Measurements from ENCODE around the gene PPM1K.
"Not testable (repeated sequence)": the region's sequence is repeated elsewhere in the genome, so short reads cannot be mapped to it uniquely, and the experiment has no call there.

The PPM1K gene

GRCh38 chr4:88284439-88285234 lies at the start of gene PPM1K:
PPM1K (minus strand) TSS chr4:88284561; CDS start chr4:88278583, 5,978 bp downstream.
- DNase-seq: peak; percentile 98 to 99

DNA sequence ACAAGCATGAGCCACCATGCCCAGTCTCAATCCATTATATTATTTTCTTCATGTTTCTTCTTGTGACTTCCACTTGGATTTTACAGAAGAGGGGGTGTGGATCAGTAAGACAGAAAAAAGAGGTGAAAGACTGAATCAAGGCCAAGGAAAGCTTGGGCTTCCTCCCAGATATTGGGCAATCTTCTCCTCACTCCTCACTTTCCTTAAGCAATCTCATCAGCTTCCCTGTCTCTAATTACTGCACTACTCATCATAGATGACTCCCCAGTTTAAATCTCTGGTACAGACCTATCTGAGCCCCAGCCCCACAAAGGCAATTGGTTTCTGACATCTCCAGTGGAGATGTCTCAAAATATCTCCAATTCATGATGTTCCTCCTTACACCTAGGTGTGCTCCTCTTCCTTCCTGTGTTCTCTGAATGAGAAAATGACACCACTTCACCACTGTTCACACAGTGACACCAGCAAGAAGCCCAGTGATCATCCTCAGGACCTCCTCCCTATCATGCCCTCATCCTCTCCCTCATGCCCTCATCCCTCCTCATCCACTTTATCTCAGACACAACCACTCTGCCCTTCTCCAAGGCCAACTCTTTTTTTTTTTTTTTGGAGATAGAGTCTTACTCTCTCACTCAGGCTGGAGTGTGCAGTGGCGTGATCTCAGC lies 49.5 kb upstream of the PPM1K start:
- DNase-seq: no peak

GRCh38 chr4:88327665-88328064 lies 43.3 kb upstream of the PPM1K start:
- DNase-seq: no peak

- DNase-seq: peak in 1 of 2 donors; percentile 8
Measured at GRCh38 chr4:88320780-88321373, 36.5 kb upstream of the PPM1K start.

DNA sequence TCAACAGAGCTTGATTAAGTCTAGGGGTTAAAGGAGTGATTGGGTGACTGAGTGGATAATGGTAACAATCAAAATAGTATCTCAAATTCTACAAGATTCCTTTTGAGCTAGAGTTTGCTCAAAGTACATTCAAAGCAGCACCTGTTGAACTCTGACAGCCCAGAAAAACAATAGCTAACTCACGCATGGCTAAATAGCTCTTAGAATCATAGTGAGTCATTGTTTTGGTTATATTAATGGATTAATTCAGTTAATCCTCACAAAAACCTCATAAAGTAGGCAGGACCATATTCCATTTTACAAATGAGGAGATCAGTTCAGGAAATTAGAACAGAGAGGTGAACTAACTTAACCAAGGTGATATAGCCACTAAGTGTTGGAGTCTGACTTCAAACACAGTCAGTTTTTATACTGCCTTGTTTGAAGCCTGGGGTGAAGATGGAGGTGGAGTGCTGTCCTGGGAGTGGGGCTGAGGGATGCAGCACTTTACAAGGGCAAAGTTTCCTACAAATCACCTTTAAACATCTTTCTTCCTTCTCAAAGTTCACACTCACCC lies 35.9 kb upstream of the PPM1K start:
- peak in 1 of 2 donors; percentile 5 for DNase-seq

DNA sequence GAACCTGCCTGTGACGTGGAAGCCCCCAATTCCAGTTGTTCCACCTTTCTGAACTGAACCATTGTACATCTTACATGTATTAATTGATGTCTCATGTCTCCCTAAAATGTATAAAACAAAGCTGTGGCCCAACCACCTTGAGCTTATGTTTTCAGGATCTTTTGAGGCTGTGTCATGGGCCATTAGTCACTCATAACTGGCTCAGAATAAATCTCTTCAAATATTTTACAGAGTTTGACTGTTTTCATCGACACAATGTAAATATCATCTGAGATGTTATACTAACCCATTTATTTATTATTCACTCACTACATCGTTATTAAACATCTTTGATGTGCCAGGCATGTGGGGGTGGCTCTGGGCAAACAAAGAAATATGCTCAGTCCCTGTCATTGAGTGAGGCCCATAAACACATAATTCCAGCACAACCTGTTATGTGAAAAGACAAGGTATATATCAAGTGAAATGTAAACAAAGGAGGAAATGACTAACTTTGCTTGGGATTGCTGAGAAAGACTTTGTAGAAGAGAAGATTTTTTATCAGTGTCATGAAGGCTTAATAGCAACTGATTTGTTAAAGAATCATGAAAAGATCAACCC lies 34.5 kb upstream of the PPM1K start:
- no peak for DNase-seq

- DNase-seq: no peak
Measured at GRCh38 chr4:88315460-88316017, 31.2 kb upstream of the PPM1K start.

GRCh38 chr4:88313088-88313624 lies 28.8 kb upstream of the PPM1K start:
- DNase-seq: not testable (repeated sequence)

- no peak for DNase-seq
Measured at GRCh38 chr4:88308587-88308986, 24.2 kb upstream of the PPM1K start.

DNA sequence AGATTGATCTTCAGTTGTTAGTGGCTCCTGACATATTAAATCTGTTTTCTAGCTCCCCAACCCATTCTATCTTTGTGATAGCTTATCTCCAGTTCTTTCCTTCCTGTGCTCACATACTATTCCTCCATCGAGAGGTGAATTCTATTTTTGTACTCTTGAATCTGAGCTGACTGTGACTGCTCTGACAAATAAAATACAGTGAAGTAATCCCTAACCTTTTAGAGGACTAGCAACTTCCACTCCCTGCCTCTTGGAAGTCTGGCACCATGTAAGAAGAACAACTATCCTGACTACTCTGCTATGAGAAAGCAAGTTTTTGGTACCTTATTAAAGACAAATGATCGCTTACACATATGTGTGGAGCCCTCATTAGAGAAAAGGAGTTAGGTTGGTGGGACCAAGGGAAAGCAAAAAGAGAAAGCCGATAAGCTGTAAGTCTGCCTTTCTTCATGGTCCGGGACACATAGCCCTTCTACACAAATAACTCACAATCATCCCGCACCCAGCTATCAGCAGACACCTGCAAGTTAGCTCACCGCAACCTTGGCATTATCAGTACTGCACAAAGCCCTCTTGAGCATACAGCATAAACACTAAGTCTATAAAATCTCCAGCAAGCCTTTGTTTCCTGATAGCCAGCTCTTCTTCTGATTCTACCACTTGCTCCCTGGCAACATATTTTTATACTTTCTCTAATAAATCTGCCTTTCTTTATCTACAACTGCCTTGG lies 13.5 kb upstream of the PPM1K start:
- DNase-seq: no peak

DNA sequence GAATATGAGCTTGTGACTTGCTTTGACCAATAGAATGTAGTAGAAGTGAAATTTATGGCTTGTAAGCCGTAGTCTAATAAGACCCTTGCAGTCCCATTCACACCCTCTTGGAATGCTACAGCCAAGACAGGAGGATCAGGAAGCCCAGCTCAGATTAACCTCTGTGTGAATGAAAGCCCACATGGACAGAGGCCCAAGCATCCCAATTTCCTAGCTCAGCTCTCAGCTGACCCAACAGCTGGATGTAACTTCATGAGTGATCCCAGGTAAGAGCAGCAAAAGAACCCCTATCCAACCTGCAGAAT lies 12.8 kb upstream of the PPM1K start:
- no peak for DNase-seq

GRCh38 chr4:88296413-88297211 lies 12.3 kb upstream of the PPM1K start:
- no peak for DNase-seq

- no peak for DNase-seq
Measured at GRCh38 chr4:88295656-88296055, 11.3 kb upstream of the PPM1K start.

- DNase-seq: no peak
Measured at GRCh38 chr4:88291003-88291402, 6.6 kb upstream of the PPM1K start.

DNA sequence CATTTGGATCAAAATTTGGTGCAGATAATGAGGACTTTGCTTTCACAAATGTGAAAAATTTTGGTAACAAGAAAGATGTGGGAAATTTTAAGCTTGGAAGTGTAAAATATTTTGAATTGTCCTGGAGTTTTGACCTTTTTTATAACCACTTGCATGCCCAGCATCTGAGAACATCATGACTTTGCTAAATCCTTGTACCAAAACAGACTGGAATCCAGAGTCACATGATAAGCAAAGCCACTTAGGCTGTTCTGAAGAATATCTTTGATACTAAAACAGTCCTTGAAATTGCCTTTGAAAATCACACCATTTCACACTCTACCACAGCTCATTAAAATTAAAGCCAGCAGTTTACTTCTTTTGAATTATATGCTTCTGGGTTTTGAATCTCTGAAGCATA lies 2.5 kb upstream of the PPM1K start:
- DNase-seq: no peak

GRCh38 chr4:88285235-88285653 lies 883 bp upstream of the PPM1K start:
- DNase-seq: no peak

DNA sequence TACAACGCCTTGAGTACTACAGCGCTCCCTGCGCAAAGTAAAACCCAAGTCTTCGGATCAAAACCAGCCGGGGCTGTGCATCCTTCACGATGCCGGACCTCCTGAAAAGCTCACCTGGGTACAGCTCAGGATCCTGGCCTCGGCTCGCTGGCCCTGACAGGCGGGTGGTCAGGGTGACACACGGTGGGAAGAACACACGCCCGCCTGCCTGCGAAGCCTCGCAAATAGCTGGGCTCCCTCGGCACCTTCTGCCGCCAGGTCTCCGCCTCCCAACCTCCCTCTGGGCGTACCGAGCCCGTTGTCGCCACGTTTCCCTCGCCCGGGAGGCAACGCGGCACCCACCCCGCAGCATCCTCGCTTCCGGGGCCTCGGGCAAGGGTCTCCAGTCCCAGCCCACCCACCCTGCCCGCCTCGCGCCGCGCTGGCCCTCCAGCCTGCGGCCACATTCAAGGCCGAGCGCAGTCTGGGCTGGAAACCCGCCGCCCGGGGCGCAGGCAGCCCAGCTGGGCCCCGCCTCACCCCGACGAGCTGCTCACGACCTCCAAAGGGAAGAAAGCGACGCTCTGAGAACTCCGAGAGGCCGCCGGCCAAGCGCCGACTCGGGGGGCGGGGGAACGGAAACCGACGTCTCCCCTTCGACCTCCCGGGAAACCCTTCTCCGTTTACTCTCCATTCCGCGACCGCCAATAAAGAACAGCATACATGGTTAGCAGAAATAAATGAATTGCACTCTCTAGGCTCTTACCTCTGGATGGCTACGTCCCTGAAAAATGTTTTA lies 511 bp downstream of the PPM1K start:
- peak; percentile 53 to 60 for DNase-seq

DNA sequence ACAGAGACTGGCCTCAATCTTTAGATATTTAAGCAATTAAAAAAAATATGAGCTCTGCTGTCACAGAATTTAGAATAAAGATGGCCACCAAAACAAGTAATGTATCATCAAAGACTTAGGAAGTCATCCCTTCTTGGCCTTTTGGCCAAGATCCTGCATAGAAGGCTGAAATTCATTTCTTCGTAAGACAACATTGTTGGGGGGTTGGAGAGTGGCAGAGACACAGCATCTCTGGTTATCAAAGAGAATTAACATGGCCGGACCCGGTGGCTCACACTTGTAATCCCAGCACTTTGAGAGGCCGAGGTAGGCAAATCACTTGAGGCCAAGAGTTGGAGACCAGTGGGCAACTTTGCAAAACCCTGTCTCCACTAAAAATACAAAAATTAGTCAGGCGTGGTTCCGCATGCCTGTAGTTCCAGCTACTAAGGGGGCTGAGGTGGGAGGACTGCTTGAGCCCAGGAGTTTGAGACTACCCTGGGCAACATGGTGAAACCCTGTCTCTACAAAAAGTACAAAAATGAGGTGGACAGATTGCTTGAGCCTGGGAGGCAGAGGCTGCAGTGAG lies 4.0 kb downstream of the PPM1K start:
- no peak for DNase-seq

DNA sequence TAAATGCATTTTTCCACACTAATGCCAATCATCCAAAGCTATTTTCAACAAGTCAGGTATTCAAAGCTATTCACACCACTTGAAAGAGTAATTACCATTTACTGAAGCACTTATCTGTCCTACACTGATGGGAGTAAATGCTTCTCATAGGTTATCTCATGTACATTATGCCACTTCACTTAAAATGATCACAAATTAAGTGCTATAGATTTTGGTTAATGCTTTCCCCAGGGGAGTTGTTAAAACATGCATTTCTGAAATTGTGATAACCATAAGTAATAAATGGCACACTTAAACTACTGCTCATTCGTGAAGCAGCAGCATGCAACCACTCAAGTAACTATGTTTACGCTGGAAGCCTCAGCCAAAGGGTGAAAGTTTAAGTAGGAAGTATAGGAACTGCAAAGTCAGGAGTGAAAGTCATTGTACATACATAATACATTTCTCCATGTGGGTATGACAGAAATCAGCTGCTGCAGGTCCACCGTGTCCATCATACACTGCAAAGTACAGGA lies 6.6 kb downstream of the PPM1K start:
- no peak for DNase-seq
